ENCODE measurements around the gene TRIM37. TPM values are rescaled to one million over a fixed set of nuclear protein-coding genes. Genes with fewer than 3 reads are reported as not detected.
A peak's percentile ranks its signal among the peaks of the same experiment; 100 is the strongest.

Gene TRIM37
- total RNA-seq, 1 donor from 2014 or later = 17.3 TPM

DNA sequence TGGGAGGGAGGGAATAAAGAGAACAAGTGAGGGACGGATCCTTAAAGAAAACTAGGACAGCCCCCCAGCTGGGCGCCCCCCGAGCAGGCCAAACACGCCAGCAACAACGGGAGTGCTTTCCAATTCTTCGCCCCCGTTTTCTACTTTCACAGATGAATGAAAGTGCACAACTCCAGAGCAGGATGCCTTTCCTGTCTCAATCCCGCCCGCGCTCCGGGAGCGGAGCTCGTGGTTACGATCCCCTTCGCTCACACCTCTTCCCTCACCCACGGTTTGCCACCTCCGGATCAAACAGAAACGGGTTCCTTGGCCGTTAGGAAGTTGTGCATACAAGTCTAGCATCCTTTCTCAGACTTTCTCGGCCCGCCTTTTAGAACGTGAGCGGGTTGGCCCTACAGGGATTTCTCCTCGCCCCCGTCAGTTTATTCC lies 47.6 kb upstream of the TRIM37 start:
- ATAC-seq (ENCODE audit: low read depth) (no peak), DNase-seq (peak; percentile 22)
- TF ChIP-seq, protein P1, sequence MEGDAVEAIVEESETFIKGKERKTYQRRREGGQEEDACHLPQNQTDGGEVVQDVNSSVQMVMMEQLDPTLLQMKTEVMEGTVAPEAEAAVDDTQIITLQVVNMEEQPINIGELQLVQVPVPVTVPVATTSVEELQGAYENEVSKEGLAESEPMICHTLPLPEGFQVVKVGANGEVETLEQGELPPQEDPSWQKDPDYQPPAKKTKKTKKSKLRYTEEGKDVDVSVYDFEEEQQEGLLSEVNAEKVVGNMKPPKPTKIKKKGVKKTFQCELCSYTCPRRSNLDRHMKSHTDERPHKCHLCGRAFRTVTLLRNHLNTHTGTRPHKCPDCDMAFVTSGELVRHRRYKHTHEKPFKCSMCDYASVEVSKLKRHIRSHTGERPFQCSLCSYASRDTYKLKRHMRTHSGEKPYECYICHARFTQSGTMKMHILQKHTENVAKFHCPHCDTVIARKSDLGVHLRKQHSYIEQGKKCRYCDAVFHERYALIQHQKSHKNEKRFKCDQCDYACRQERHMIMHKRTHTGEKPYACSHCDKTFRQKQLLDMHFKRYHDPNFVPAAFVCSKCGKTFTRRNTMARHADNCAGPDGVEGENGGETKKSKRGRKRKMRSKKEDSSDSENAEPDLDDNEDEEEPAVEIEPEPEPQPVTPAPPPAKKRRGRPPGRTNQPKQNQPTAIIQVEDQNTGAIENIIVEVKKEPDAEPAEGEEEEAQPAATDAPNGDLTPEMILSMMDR (IDR thresholded peaks at IDR 0.05) = no peak
- H3K9me3 Mint-ChIP-seq = no peaks in the 10 kb centered on the region
- ChIA-PET CTCF (no interaction called here), POLR2A (interaction anchor here (1.2 to 2.1 kb wide), 4 partner anchors 13 to 816 kb away, joined by 4 to 18 read pairs (median 9); partner anchors contain the start of gene TRIM37)
- no peak overlapping the region for H3K27ac Mint-ChIP-seq
- no peaks in the 10 kb centered on the region for H3K36me3 Mint-ChIP-seq (ENCODE audit: low read depth)
- intact Hi-C loops (cut with micrococcal nuclease) = loop anchor here (2.0 to 10.0 kb wide), 4 partner anchors 66 to 936 kb away; partner anchors contain the start of genes GDPD1 and MKS1
- H3K4me1 Mint-ChIP-seq = peaks cover 14% of the 10 kb centered on the region
- H3K27me3 Mint-ChIP-seq = no peaks in the 10 kb centered on the region
- H3K4me3 Mint-ChIP-seq = no peak overlapping the region

DNA sequence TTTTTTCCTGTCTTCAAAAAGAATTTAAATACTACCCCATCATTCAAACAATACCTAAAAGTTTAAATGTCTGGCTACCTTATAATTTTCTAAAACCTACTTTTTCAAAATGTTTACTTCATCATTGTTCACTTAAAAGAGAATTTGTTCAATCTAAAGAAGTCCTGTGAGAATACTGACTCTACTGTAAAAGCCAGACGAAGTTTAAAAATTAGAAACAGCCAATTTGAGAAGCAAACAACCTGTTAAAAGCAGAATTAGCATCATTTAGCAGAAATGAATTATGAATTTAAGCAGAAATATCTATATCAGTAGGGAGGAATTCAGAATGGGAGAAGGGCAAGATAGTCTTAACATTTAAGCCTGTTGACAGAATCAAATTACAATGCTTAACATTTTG lies 46.2 kb upstream of the TRIM37 start:
- DNase-seq = no peak
- Mint-ChIP-seq H3K27me3 (no peaks in the 10 kb centered on the region), H3K27ac (no peak overlapping the region), H3K9me3 (no peaks in the 10 kb centered on the region), H3K4me3 (no peak overlapping the region), H3K36me3 (ENCODE audit: low read depth) (no peaks in the 10 kb centered on the region), H3K4me1 (peaks cover 14% of the 10 kb centered on the region)
- ATAC-seq (ENCODE audit: low read depth) = no peak
- ChIA-PET CTCF (no interaction called here), POLR2A (no interaction called here)
- TF ChIP-seq, protein P1 (IDR thresholded peaks at IDR 0.05) = no peak
- intact Hi-C loops (cut with micrococcal nuclease) = loop anchor here (10.0 kb wide), 1 partner anchor 818 kb away; no protein-coding TSS in a partner anchor

DNA sequence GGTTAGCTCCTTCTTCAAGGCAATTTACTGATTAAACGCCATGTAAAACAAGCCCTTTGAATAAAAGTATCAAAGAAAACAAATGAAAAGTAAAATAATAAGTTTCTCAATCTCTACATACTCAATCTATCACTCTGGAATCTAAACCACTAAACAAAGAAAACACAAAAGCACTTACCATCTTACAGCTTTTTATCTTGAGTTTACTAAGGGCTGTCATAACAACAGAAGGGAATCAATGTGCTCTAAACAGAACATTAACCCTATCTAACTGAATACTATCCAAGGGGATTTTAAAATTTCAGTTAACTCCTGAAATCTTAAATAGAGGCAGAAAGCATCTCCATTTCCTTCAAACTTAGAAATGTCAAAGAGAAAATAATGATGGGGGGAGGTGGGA lies 44.9 kb upstream of the TRIM37 start:
- TF ChIP-seq, protein P1 (IDR thresholded peaks at IDR 0.05) = no peak
- no peak overlapping the region for H3K27ac Mint-ChIP-seq
- intact Hi-C loops (cut with micrococcal nuclease) = loop anchor here (10.0 kb wide), 1 partner anchor 817 kb away; no protein-coding TSS in a partner anchor
- H3K4me1 Mint-ChIP-seq = peaks cover 14% of the 10 kb centered on the region
- no peak for DNase-seq
- no peak overlapping the region for H3K4me3 Mint-ChIP-seq
- H3K9me3 Mint-ChIP-seq = no peaks in the 10 kb centered on the region
- CTCF ChIA-PET = interaction anchor here (0.6 kb wide), 1 partner anchor 11 kb away, joined by 3 read pairs; no protein-coding TSS in a partner anchor
- no peak for ATAC-seq (ENCODE audit: low read depth)
- POLR2A ChIA-PET = no interaction called here
- H3K27me3 Mint-ChIP-seq = no peaks in the 10 kb centered on the region
- H3K36me3 Mint-ChIP-seq (ENCODE audit: low read depth) = no peaks in the 10 kb centered on the region

DNA sequence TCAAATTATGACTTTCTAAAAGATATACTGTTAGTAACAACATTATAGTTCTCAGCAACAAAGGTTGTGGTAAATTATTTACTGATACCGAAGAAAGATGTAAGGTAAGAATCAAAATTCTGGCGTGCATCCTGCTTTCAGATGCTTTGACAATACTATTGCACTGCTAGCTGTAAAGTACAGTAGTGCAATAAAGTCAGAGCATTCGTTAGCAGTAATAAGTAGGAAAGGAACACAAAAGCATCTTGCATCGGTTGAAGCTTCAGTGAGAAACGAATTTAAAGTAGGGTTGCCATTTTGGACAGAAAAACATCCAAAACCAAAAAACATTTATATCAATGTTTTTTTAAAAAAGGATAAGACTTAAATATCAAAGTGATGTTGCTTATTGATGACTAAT lies 44.3 kb upstream of the TRIM37 start:
- peaks cover 14% of the 10 kb centered on the region for H3K4me1 Mint-ChIP-seq
- intact Hi-C loops (cut with micrococcal nuclease) = loop anchor here (10.0 kb wide), 1 partner anchor 816 kb away; no protein-coding TSS in a partner anchor
- no peaks in the 10 kb centered on the region for H3K9me3 Mint-ChIP-seq
- H3K36me3 Mint-ChIP-seq (ENCODE audit: low read depth) = no peaks in the 10 kb centered on the region
- TF ChIP-seq, protein P1 (IDR thresholded peaks at IDR 0.05) = no peak
- DNase-seq (no peak), ATAC-seq (ENCODE audit: low read depth) (no peak)
- H3K27ac Mint-ChIP-seq = no peak overlapping the region
- ChIA-PET CTCF (interaction anchor here (0.6 kb wide), 1 partner anchor 10 kb away, joined by 3 read pairs; no protein-coding TSS in a partner anchor), POLR2A (no interaction called here)
- no peaks in the 10 kb centered on the region for H3K27me3 Mint-ChIP-seq
- no peak overlapping the region for H3K4me3 Mint-ChIP-seq

DNA sequence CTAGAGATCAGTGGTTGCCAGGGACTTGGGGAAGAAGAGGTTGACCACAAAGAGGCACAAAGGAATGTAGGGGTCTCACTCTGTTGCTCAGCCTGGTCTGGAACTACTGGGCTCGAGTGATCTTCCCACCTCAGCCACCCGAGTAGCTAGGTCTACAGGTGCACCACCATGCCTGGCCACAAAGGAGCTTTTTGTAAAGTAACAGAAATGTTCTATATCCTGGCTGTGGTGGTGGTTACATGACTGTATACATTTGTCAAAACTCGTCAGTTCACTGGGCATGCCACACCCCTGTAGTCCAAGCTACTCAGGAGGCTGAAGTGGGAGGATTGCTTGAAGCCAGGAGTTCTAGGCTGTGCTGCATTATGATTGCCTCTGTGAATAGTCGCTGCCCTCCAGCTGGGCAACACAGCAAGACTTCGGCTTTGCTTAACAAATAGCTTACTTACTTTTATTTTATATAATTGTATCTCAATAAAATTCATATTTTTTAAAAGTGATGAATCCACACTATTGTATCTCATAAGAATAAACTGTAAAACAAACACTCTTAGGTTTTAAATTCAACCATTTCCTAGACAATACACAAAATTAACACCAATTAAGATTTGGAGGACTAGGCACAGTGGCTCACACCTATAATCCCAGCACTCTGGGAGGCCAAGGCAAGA lies 43.3 kb upstream of the TRIM37 start:
- ATAC-seq (ENCODE audit: low read depth) (no peak), DNase-seq (no peak)
- Mint-ChIP-seq H3K9me3 (no peaks in the 10 kb centered on the region), H3K4me1 (peaks cover 14% of the 10 kb centered on the region), H3K4me3 (no peak overlapping the region), H3K27me3 (no peaks in the 10 kb centered on the region), H3K27ac (no peak overlapping the region), H3K36me3 (ENCODE audit: low read depth) (peaks cover 1% of the 10 kb centered on the region)
- ChIA-PET CTCF (no interaction called here), POLR2A (no interaction called here)
- intact Hi-C loops (cut with micrococcal nuclease) = loop anchor here (10.0 kb wide), 1 partner anchor 815 kb away; no protein-coding TSS in a partner anchor
- TF ChIP-seq, protein P1 (IDR thresholded peaks at IDR 0.05) = no peak
